Calu3 (cell line): Measurements from ENCODE around the gene SLC48A1. TPM values are rescaled to one million over a fixed set of nuclear protein-coding genes. Genes with fewer than 3 reads are reported as not detected.

Experiments used
- BruUV-seq: library from RNA; stranded (reverse); fragments of 400-500 nt; replicated peaks from 2 replicates; lab custom pipeline; 2021; lab: Mats Ljungman, UMichigan
- CTCF ChIA-PET: fragments of 300-600 bp; sonication (Branson Sonifier 250); formaldehyde crosslinking; loops from one replicate; lab custom pipeline; 2022; ENCODE audit warnings: antibody characterized with exemption; lab: Charles Lee
- DNase-seq: peaks from one replicate; pipeline ENCODE4 v3.0.0; 2022
- H3K27ac Mint-ChIP-seq: one replicate; pipeline ENCODE4 v1.8.0; 2022; ENCODE audit warnings: mixed read lengths; ENCODE audit not compliant: unreplicated experiment
- H3K27me3 Mint-ChIP-seq: one replicate; pipeline ENCODE4 v1.8.0; 2022; ENCODE audit warnings: mixed read lengths; ENCODE audit not compliant: unreplicated experiment
- H3K36me3 Mint-ChIP-seq: one replicate; pipeline ENCODE4 v1.8.0; 2022; ENCODE audit warnings: mild to moderate bottlenecking, moderate library complexity, mixed read lengths; ENCODE audit not compliant: insufficient read depth, unreplicated experiment
- H3K4me1 Mint-ChIP-seq: one replicate; pipeline ENCODE4 v1.8.0; 2022; ENCODE audit warnings: mild to moderate bottlenecking, low read depth, mixed read lengths; ENCODE audit not compliant: unreplicated experiment
- H3K4me3 Mint-ChIP-seq: one replicate; pipeline ENCODE4 v1.8.0; 2022; ENCODE audit warnings: mild to moderate bottlenecking, low read depth, moderate library complexity, mixed read lengths; ENCODE audit not compliant: unreplicated experiment
- H3K9me3 Mint-ChIP-seq: one replicate; pipeline ENCODE4 v1.8.0; 2022; ENCODE audit warnings: low read depth, mixed read lengths; ENCODE audit not compliant: unreplicated experiment
- CTCF ChIP-seq: fragments of 200-600 bp; IDR thresholded peaks from one replicate; pipeline ENCODE4 v1.8.0; 2022; ENCODE audit warnings: antibody characterized with exemption; ENCODE audit not compliant: unreplicated experiment
- intact Hi-C: fragments of 100-400 bp; cut with micrococcal nuclease; formaldehyde crosslinking; loops from one replicate; pipeline ENCODE4 v1.10.0; 2022; ENCODE audit not compliant: unreplicated experiment
- total RNA-seq: library from RNA; stranded (reverse); gene quantifications from 2 replicates; pipeline ENCODE4 v1.2.3, GENCODE V29; 2022

Gene SLC48A1
- total RNA-seq, 1 experiment from 2014 or later, result 17.2 TPM

- no peak for TF ChIP-seq CTCF
- CTCF ChIA-PET, result no interaction called here
- peaks cover 44% of the 10 kb centered on the region for H3K4me1 Mint-ChIP-seq
- no peaks in the 10 kb centered on the region for H3K9me3 Mint-ChIP-seq
- no peak overlapping the region for H3K27ac Mint-ChIP-seq
- H3K36me3 Mint-ChIP-seq, result no peaks in the 10 kb centered on the region
- BruUV-seq, result no TSS peak
- intact Hi-C loops, result no loop called here
- H3K4me3 Mint-ChIP-seq, result no peak overlapping the region
- no peaks in the 10 kb centered on the region for H3K27me3 Mint-ChIP-seq
- DNase-seq, result no peak
Observed at GRCh38 chr12:47811072-47811396, 38.0 kb downstream of the SLC48A1 start.

- no peak overlapping the region for H3K4me3 Mint-ChIP-seq
- peaks cover 45% of the 10 kb centered on the region for H3K4me1 Mint-ChIP-seq
- H3K36me3 Mint-ChIP-seq, result no peaks in the 10 kb centered on the region
- no peak for TF ChIP-seq CTCF
- DNase-seq, result no peak
- BruUV-seq, result no TSS peak
- intact Hi-C loops, result no loop called here
- no peaks in the 10 kb centered on the region for H3K27me3 Mint-ChIP-seq
- H3K9me3 Mint-ChIP-seq, result no peaks in the 10 kb centered on the region
- CTCF ChIA-PET, result interaction anchor here (2.3 kb wide), 1 partner anchor 26 kb away, joined by 9 read pairs; no protein-coding TSS in a partner anchor
- no peak overlapping the region for H3K27ac Mint-ChIP-seq
Observed at GRCh38 chr12:47811581-47812484, 38.8 kb downstream of the SLC48A1 start.

- H3K9me3 Mint-ChIP-seq, result no peaks in the 10 kb centered on the region
- CTCF ChIA-PET, result interaction anchor here (0.5 to 2.3 kb wide), 7 partner anchors 18 to 682 kb away, joined by 3 to 9 read pairs (median 3); no protein-coding TSS in a partner anchor
- DNase-seq, result peak; percentile 69
- no TSS peak for BruUV-seq
- no peak for TF ChIP-seq CTCF
- H3K27ac Mint-ChIP-seq, result peak overlapping the region; percentile 58
- no peaks in the 10 kb centered on the region for H3K27me3 Mint-ChIP-seq
- H3K4me1 Mint-ChIP-seq, result peaks cover 56% of the 10 kb centered on the region
- intact Hi-C loops, result no loop called here
- H3K4me3 Mint-ChIP-seq, result peak overlapping the region; percentile 70
- H3K36me3 Mint-ChIP-seq, result peaks cover under 1% of the 10 kb centered on the region
Observed at GRCh38 chr12:47812797-47813510, 39.9 kb downstream of the SLC48A1 start.

- peaks cover 59% of the 10 kb centered on the region for H3K4me1 Mint-ChIP-seq
- no peak for TF ChIP-seq CTCF
- no TSS peak for BruUV-seq
- H3K4me3 Mint-ChIP-seq, result peak overlapping the region; percentile 70
- no peaks in the 10 kb centered on the region for H3K27me3 Mint-ChIP-seq
- CTCF ChIA-PET, result interaction anchor here (0.6 to 2.3 kb wide), 7 partner anchors 11 to 682 kb away, joined by 3 to 9 read pairs (median 3); no protein-coding TSS in a partner anchor
- H3K27ac Mint-ChIP-seq, result peak overlapping the region; percentile 58
- H3K36me3 Mint-ChIP-seq, result peaks cover 7% of the 10 kb centered on the region
- H3K9me3 Mint-ChIP-seq, result no peaks in the 10 kb centered on the region
- intact Hi-C loops, result no loop called here
- DNase-seq, result no peak
Observed at GRCh38 chr12:47813511-47814196, 40.6 kb downstream of the SLC48A1 start.
